GM23338 (cell line): Measurements from ENCODE around the gene MANBA.

Experiments used
- CTCF ChIP-seq, 2 experiments: fragments of 200-600 bp in 1 of 2; sonication (generic) in 1 of 2; conservative IDR thresholded peaks; 2 replicates each; pipeline versions ENCODE4 v1.5.1 to v1.6.1; 2016 to 2017; ENCODE audit warnings: antibody characterized with exemption in 2 of 2, low read depth in 2 of 2, mild to moderate bottlenecking in 2 of 2, moderate library complexity in 1 of 2
- POLR2AphosphoS5 ChIP-seq: IDR thresholded peaks from 2 replicates; pipeline ENCODE4 v1.6.1; 2016; ENCODE audit warnings: antibody characterized with exemption, low read depth

- TF ChIP-seq CTCF (conservative IDR thresholded peaks at IDR 0.05; ENCODE audit: low read depth in 2 of 2) (no peak), POLR2AphosphoS5 (no peak)
These were observed 15.0 kb upstream of the MANBA start for GRCh38 chr4:102775805-102776204.
